Epithelial cell of esophagus (primary cell): ENCODE measurements around the gene ZNF536.

ENCODE experiments used
- DNase-seq: peaks from one replicate; pipeline ENCODE4 v3.0.0; 2010; ENCODE audit warnings: low read depth
- H3K4me3 ChIP-seq: 2 replicates; pipeline ENCODE4 v1.5.1; 2011; ENCODE audit warnings: mild to moderate bottlenecking, low read length, control low read depth
- TF ChIP-seq, protein P1 (sequence below): IDR thresholded peaks from 2 replicates; pipeline ENCODE4 v1.5.1; 2011; ENCODE audit warnings: low read depth, mild to moderate bottlenecking, low read length, control low read depth, inconsistent platforms; ENCODE audit not compliant: insufficient read depth; ENCODE audit errors: missing control alignments

The ZNF536 gene

DNA sequence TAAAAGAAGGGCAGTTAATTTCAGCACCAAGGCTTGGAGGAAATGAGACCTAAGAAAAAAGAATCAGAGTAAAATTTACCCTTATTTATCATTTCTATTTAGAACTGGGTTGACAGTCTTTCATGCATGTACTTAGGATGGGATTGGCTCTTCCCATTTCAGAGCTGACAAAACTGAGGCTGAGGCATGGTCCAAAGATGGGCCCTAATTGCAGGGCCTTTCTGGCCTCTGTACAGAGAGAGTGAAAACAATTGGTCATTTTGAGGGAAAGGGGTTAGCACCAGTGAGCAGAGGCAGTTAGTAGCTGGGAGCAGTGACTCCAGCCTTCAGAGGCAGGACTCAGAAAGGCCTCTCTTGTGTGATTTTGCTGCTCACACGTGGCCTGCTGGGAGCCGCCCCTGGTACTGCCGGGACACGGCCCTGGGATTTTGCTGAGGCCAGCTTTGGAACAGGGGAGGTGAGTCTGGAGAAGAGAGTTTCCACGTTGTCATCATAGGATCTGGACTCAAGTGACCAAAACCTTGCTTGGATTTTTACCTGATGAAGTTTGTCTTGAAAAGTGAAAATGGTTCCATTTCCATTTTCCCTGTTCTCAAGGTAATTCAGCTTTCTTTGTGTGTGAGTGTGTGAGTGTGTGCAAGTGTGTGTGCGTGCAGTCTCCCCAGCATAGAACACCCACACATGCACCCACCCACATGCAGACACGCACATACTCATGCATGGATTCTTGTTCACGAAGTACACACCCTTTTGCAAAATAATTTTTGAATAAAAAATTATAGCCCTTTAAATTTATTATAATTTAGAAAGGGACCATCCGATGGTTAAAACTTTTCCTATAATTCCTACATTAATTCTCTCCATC, at the start of gene ZNF536:
TSS of gene ZNF536 (plus strand) at position 425 of the 865 bp plus-strand sequence. CDS start 71,179 bp downstream, outside the sequence.
- TF ChIP-seq, protein P1, sequence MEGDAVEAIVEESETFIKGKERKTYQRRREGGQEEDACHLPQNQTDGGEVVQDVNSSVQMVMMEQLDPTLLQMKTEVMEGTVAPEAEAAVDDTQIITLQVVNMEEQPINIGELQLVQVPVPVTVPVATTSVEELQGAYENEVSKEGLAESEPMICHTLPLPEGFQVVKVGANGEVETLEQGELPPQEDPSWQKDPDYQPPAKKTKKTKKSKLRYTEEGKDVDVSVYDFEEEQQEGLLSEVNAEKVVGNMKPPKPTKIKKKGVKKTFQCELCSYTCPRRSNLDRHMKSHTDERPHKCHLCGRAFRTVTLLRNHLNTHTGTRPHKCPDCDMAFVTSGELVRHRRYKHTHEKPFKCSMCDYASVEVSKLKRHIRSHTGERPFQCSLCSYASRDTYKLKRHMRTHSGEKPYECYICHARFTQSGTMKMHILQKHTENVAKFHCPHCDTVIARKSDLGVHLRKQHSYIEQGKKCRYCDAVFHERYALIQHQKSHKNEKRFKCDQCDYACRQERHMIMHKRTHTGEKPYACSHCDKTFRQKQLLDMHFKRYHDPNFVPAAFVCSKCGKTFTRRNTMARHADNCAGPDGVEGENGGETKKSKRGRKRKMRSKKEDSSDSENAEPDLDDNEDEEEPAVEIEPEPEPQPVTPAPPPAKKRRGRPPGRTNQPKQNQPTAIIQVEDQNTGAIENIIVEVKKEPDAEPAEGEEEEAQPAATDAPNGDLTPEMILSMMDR = no peak
- DNase-seq = no peak
- H3K4me3 ChIP-seq = no peak within 1 kb of the TSS

DNA sequence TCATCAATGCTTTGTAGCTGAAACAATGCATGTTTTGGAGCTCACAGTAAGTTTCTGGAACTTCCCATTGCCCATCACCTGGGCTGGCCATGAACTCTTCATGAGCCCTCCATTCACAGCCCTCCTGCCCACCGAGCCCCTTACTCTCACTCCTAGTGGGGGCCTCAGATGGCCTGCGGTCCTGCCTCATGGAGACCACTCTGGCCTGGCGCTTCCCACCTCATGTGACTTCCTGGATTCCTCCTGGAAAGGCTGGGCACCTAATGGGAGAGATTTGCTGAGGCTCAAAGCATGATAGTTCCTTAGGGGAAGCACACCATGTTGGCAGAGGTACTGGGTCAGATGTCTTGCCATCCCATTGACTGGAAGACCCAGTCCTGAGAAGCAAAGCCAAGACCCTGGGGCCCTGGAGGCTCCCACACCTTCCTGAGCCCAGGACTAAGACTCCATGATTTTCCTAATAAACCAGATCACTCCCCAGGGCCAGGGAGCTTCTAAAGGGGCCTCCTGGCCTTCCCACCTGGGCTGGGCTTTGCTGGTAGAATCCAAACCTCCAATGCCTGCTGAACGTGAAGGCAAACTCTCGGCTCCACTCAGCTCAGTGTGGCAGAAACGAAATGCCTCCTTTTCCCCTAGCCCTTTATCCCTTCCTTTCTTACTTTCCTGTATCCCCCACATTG, 49.4 kb upstream of the ZNF536 start:
- H3K4me3 ChIP-seq = no peak overlapping the region
- DNase-seq = no peak
- TF ChIP-seq, protein P1 = no peak

DNA sequence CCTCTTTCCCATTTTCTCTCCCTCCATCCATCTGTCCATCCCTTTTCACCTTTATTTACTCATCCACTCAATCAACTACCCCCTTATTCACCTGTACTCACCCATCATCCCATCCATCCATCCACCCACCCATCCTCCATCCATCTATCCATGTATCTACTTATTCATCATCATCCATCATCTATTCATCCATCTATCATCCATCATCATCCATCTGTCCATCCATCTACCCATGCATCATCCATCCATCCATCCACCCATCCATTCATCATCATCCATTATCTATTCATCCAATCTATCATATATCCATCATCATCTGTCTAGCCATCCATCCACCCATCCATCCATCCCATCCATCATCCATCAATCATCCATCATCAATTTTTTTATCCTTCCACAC, 48.3 kb upstream of the ZNF536 start:
- TF ChIP-seq, protein P1 = no peak
- H3K4me3 ChIP-seq = no peak overlapping the region
- no peak for DNase-seq

DNA sequence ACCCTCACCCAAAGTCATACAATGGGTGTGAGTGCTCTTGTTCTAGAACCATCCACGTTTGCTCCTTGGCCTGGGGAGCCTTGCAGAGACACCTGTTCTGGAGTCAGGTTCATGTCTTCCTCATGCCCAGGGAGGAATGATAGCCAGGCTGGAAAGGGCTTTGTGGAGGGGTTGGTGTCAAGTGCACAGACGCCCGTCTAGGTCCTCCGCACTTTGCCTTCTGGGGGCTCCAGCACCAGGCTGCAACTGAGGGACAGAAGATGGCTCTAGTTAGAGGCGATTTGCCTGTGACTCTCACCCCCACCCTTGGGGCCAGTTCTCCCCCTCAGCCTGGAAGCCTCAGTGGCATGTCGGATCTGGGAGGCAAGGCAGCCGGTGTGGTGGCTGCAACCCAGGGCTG, 47.2 kb upstream of the ZNF536 start:
- no peak overlapping the region for H3K4me3 ChIP-seq
- DNase-seq = no peak
- TF ChIP-seq, protein P1 = no peak

DNA sequence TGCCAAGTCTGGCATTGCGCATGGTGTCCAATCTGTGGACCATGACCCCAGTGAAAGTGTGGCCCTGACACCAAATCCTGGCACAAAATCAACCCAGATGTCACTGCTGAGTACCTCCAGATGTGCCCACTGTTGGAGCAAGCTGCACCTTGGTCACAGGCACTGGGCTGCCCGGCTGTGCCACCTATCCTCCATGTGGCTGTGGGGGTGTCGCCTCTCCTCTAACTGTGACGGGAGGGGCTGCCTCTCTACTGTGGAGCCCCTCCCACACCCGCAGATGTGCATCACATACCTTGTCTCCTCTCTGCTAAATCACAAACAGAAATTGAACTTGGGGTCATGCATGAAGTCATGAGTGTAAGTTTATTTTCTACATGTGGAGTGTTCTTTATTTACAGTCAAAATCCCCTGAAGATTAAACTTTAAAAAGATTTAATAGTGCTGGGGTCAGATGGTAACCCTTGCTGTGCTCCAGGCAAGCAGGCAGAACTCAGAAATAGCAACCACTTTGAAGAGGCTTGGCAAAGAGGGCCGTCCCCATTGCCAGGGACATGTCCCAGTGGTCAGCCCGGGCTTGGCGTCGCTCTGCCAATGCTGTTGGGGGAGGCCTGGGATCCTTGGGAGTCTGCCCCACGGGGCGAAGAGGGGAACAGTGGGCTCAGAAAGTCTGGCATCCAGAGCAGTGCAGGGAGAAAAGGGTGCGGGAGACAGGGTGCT, 46.4 kb upstream of the ZNF536 start:
- no peak for DNase-seq
- H3K4me3 ChIP-seq = no peak overlapping the region
- TF ChIP-seq, protein P1 = no peak

DNA sequence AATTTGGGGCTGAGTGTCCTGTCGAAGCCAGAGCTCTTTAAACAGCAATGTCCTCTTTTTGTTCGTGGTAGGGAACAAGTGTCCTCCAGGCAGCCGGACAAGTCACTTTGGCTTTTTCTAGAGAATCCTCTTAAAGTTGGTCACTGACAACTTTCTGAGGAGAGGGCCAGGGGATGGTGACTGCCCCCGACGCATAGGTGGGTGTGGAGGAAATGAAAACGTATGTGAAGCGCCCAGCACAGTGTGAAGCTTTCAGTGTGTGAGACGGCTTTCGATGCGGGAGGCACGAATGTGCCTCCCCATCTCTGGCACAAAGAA, 45.8 kb upstream of the ZNF536 start:
- DNase-seq = no peak
- TF ChIP-seq, protein P1 = no peak

More for the DNA sequence above, 45.8 kb upstream of the ZNF536 start:
- no peak overlapping the region for H3K4me3 ChIP-seq
